ENCODE results near the gene CDYL. TPM values are rescaled to one million over a fixed set of nuclear protein-coding genes. Genes with fewer than 3 reads are reported as not detected.

CDYL gene
- total RNA-seq, 2 donors from 2014 or later, result 6.6 to 8.0 TPM

DNA sequence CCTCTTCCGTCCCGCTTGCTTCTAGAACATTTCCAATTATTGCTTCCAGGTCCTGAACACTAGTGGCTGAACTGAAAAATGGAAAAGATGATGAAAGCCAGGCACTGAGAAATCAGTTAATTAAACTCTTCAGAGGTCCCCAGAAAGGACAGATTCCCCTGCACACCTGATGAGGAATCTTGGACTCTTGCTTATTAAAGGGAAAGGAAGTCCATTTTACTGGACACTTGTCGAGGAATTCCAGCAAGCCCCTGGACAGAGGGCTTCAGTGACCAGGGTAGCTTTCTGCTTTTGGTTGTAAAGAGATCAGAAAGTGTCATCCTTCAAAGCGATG is 47.8 kb upstream of the CDYL start:
- Histone ChIP-seq H3K4me1 (no peaks in the 10 kb centered on the region), H3K4me3 (no peak overlapping the region), H3K9me3 (no peaks in the 10 kb centered on the region), H3K27me3 (no peaks in the 10 kb centered on the region), H3K27ac (no peak overlapping the region), H3K36me3 (replicated peaks in 1 of 2; ENCODE audit: insufficient read depth in 1 of 2, low read depth in 2 of 2) (no peaks in the 10 kb centered on the region)
- DNase-seq (no peak), ATAC-seq (no peak)
- no peak for TF ChIP-seq POLR2A (IDR thresholded peaks at IDR 0.05)
- TF ChIP-seq, protein P1, sequence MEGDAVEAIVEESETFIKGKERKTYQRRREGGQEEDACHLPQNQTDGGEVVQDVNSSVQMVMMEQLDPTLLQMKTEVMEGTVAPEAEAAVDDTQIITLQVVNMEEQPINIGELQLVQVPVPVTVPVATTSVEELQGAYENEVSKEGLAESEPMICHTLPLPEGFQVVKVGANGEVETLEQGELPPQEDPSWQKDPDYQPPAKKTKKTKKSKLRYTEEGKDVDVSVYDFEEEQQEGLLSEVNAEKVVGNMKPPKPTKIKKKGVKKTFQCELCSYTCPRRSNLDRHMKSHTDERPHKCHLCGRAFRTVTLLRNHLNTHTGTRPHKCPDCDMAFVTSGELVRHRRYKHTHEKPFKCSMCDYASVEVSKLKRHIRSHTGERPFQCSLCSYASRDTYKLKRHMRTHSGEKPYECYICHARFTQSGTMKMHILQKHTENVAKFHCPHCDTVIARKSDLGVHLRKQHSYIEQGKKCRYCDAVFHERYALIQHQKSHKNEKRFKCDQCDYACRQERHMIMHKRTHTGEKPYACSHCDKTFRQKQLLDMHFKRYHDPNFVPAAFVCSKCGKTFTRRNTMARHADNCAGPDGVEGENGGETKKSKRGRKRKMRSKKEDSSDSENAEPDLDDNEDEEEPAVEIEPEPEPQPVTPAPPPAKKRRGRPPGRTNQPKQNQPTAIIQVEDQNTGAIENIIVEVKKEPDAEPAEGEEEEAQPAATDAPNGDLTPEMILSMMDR (IDR thresholded peaks at IDR 0.05), result no peak
- intact Hi-C loops (cut with DNase I), result no loop called here
- WGBS, 2 donors, result 76 to 80% methylated on average over 4 of the region's 4 CpGs

DNA sequence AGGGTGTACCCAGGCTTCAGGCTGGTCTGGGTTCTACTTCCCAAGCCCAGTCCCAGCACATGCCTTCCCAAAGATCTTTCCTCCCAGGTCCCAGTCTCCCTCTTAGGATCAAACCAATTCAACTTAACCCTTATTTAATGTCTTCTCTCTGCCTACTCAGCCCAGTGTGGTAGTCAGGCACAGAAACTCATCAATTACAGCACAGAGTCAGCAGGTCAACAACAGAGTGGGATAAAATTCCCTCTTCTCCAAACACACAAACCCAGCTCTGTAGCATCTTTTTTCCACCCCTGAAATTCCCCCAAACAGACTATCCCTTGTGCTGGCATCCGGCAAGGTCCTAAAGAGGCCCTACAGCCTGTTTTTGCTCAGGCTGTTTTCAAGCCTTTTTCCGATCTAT is 47.3 kb upstream of the CDYL start:
- no peak for DNase-seq
- Histone ChIP-seq H3K27ac (no peak overlapping the region), H3K27me3 (no peaks in the 10 kb centered on the region), H3K4me3 (no peak overlapping the region), H3K9me3 (no peaks in the 10 kb centered on the region), H3K36me3 (replicated peaks in 1 of 2; ENCODE audit: insufficient read depth in 1 of 2, low read depth in 2 of 2) (no peaks in the 10 kb centered on the region), H3K4me1 (no peaks in the 10 kb centered on the region)
- 43 to 100% methylated on average over 2 of the region's 2 CpGs for WGBS, 2 donors
- no peak for ATAC-seq
- intact Hi-C loops (cut with DNase I), result no loop called here
- TF ChIP-seq, protein P1 (IDR thresholded peaks at IDR 0.05), result no peak
- no peak for TF ChIP-seq POLR2A (IDR thresholded peaks at IDR 0.05)

- Histone ChIP-seq H3K9me3 (no peaks in the 10 kb centered on the region), H3K27ac (no peak overlapping the region), H3K4me1 (no peaks in the 10 kb centered on the region), H3K36me3 (replicated peaks in 1 of 2; ENCODE audit: insufficient read depth in 1 of 2, low read depth in 2 of 2) (no peaks in the 10 kb centered on the region), H3K4me3 (no peak overlapping the region), H3K27me3 (no peaks in the 10 kb centered on the region)
- TF ChIP-seq, protein P1 (IDR thresholded peaks at IDR 0.05), result no peak
- no peak for TF ChIP-seq POLR2A (IDR thresholded peaks at IDR 0.05)
- no peak for ATAC-seq
- 66 to 90% methylated on average over 3 of the region's 3 CpGs for WGBS, 2 donors
- intact Hi-C loops (cut with DNase I), result no loop called here
- DNase-seq, result no peak
These were observed 44.2 kb upstream of the CDYL start for GRCh38 chr6:4731996-4732395.

GRCh38 chr6:4732691-4733315 is 43.4 kb upstream of the CDYL start:
- H3K4me3 ChIP-seq, result no peak overlapping the region
- WGBS, 2 donors, result 29 to 34% methylated on average over 10 of the region's 10 CpGs
- H3K4me1 ChIP-seq, result no peaks in the 10 kb centered on the region
- TF ChIP-seq, protein P1 (IDR thresholded peaks at IDR 0.05), result no peak
- no peak for TF ChIP-seq POLR2A (IDR thresholded peaks at IDR 0.05)
- peak; percentile 40 for ATAC-seq
- no peaks in the 10 kb centered on the region for H3K36me3 ChIP-seq (replicated peaks in 1 of 2; ENCODE audit: insufficient read depth in 1 of 2, low read depth in 2 of 2)
- peak; percentile 20 to 47 (median 30) for DNase-seq
- no peaks in the 10 kb centered on the region for H3K9me3 ChIP-seq
- H3K27me3 ChIP-seq, result no peaks in the 10 kb centered on the region
- intact Hi-C loops (cut with DNase I), result no loop called here
- no peak overlapping the region for H3K27ac ChIP-seq

DNA sequence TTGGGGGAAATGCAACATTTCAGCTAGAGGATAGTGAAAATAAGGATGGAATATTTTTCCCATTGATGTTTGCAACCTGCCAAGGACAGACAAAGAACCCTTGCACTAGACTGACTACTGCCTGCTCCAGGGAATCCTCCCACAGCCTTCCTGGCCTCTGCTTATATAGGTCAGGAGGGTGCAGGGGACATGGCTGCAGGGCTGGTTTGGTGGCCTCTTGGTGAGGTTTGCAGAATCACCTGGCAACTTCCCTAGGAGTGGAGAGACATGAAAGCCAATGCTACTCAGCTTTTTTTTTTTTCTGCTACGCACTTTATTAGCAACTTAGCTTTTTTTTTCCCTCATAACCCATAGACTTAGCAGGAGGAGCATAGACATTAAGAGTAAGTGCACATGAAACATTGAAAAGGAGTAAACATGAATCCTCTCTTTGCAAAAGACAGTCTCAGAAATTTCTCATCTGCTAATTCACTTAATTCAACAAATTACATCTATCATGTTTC is 39.8 kb upstream of the CDYL start:
- Histone ChIP-seq H3K27ac (no peak overlapping the region), H3K4me3 (no peak overlapping the region), H3K4me1 (no peaks in the 10 kb centered on the region), H3K36me3 (replicated peaks in 1 of 2; ENCODE audit: insufficient read depth in 1 of 2, low read depth in 2 of 2) (no peaks in the 10 kb centered on the region), H3K27me3 (no peaks in the 10 kb centered on the region), H3K9me3 (no peaks in the 10 kb centered on the region)
- ATAC-seq (no peak), DNase-seq (no peak)
- 48 to 54% methylated on average over 1 of the region's 1 CpG for WGBS, 2 donors
- intact Hi-C loops (cut with DNase I), result no loop called here
- TF ChIP-seq, protein P1 (IDR thresholded peaks at IDR 0.05), result no peak
- TF ChIP-seq POLR2A (IDR thresholded peaks at IDR 0.05), result no peak

Measured in body of pancreas (tissue), 4 donors.